Stimulated activated CD4-positive, alpha-beta T cell treated with anti-CD3 and anti-CD28 coated beads, TNF-alpha, amount 100 ng/mL, for 48 hours (primary cell): ENCODE data around the gene MRPS7.
"Not testable (repeated sequence)": the region's sequence is repeated elsewhere in the genome, so short reads cannot be mapped to it uniquely, and the experiment has no call there.

Experiments
- DNase-seq, 3 donors: peaks; one replicate each; pipeline ENCODE4 v3.0.0-alpha.2; 2020; ENCODE audit warnings: low read depth in 3 of 3

Gene MRPS7

GRCh38 chr17:75244133-75244866 is 17.4 kb upstream of the MRPS7 start:
- DNase-seq = no peak

GRCh38 chr17:75245011-75245410 is 16.7 kb upstream of the MRPS7 start:
- no peak for DNase-seq

- no peak for DNase-seq
Observed at GRCh38 chr17:75246404-75246803, 15.3 kb upstream of the MRPS7 start.

GRCh38 chr17:75249564-75249963 is 12.1 kb upstream of the MRPS7 start:
- DNase-seq = no peak

GRCh38 chr17:75250009-75250471 is 11.6 kb upstream of the MRPS7 start:
- peak; percentile 65 to 83 (median 70) for DNase-seq

- no peak for DNase-seq
Observed at GRCh38 chr17:75252039-75252816, 9.5 kb upstream of the MRPS7 start.

- DNase-seq = not testable (repeated sequence)
Observed at GRCh38 chr17:75255954-75256698, 5.6 kb upstream of the MRPS7 start.

- not testable (repeated sequence) for DNase-seq
Observed at GRCh38 chr17:75257228-75257627, 4.5 kb upstream of the MRPS7 start.

- no peak for DNase-seq
Observed at GRCh38 chr17:75260641-75261335, 891 bp upstream of the MRPS7 start.

- DNase-seq = no peak
Observed at GRCh38 chr17:75262112-75262606, 480 bp downstream of the MRPS7 start.

- DNase-seq = no peak
Observed at GRCh38 chr17:75263055-75263454, 1.4 kb downstream of the MRPS7 start.

GRCh38 chr17:75265614-75266315 is 4.1 kb downstream of the MRPS7 start:
- no peak for DNase-seq

- DNase-seq = no peak
Observed at GRCh38 chr17:75266316-75267152, 4.9 kb downstream of the MRPS7 start.

GRCh38 chr17:75267153-75267410 is 5.4 kb downstream of the MRPS7 start:
- DNase-seq = no peak

GRCh38 chr17:75267411-75268232 is 5.9 kb downstream of the MRPS7 start:
- no peak for DNase-seq

GRCh38 chr17:75269844-75270217 is 8.2 kb downstream of the MRPS7 start:
- DNase-seq = no peak

- peak; percentile 32 to 65 (median 34) for DNase-seq
Observed at GRCh38 chr17:75270218-75270965, 8.7 kb downstream of the MRPS7 start.

GRCh38 chr17:75270966-75271232 is 9.2 kb downstream of the MRPS7 start, which contains the start of gene MIF4GD:
TSS of gene MIF4GD (minus strand) at chr17:75271231. CDS start at chr17:75270195, 1,036 bp downstream.
- no peak for DNase-seq
